H1 (cell line): Measurements from ENCODE around the gene C2. TPM values are rescaled to one million over a fixed set of nuclear protein-coding genes. Genes with fewer than 3 reads are reported as not detected.

Experiments used
- CTCF ChIA-PET: fragments of 300-600 bp; sonication (Branson Sonifier 250); formaldehyde crosslinking; loops from one replicate; lab custom pipeline; 2021; ENCODE audit not compliant: partially characterized antibody; lab: Charles Lee
- POLR2A ChIA-PET: fragments of 300-600 bp; sonication (Branson Sonifier 250); formaldehyde crosslinking; loops from one replicate; lab custom pipeline; 2021; ENCODE audit warnings: inconsistent platforms; ENCODE audit not compliant: partially characterized antibody; lab: Charles Lee
- DNase-seq, 2 experiments: peaks; one replicate each; pipeline versions ENCODE4 v3.0.0 to v3.0.0-alpha.2; 2010 to 2022; ENCODE audit warnings: low spot score in 2 of 2, low read depth in 1 of 2, mixed read lengths in 1 of 2
- FAIRE-seq: peaks from 2 replicates; lab custom pipeline; 2011; peaks lifted over from hg19 to GRCh38; lab: Jason Lieb, UNC
- H2AFZ ChIP-seq: 2 replicates; pipeline ENCODE4 v1.8.1; 2012; ENCODE audit warnings: low read length, inconsistent platforms
- H2AK5ac ChIP-seq: 2 replicates; pipeline ENCODE4 v1.6.1; 2013; ENCODE audit warnings: low read depth, low read length
- H2BK120ac ChIP-seq: replicated peaks from 2 replicates; pipeline ENCODE3; 2013; ENCODE audit warnings: low read depth, low read length, inconsistent platforms
- H2BK12ac ChIP-seq: 2 replicates; pipeline ENCODE4 v1.6.1; 2013; ENCODE audit warnings: low read depth, low read length
- H2BK15ac ChIP-seq: 2 replicates; pipeline ENCODE4 v1.6.1; 2013; ENCODE audit warnings: low read length
- H2BK20ac ChIP-seq: 2 replicates; pipeline ENCODE4 v1.6.1; 2013; ENCODE audit warnings: low read length
- H2BK5ac ChIP-seq: 2 replicates; pipeline ENCODE4 v1.6.1; 2013; ENCODE audit warnings: low read depth, low read length
- H3K14ac ChIP-seq: 2 replicates; pipeline ENCODE4 v1.6.1; 2013; ENCODE audit warnings: inconsistent platforms; ENCODE audit not compliant: insufficient read length
- H3K18ac ChIP-seq: 2 replicates; pipeline ENCODE4 v1.6.1; 2013; ENCODE audit warnings: low read length; ENCODE audit errors: extremely low read depth
- H3K23ac ChIP-seq: 2 replicates; pipeline ENCODE4 v1.6.1; 2013; ENCODE audit warnings: inconsistent platforms; ENCODE audit not compliant: insufficient read length
- H3K23me2 ChIP-seq: 2 replicates; pipeline ENCODE4 v1.6.1; 2013; ENCODE audit warnings: low read depth, low read length
- H3K27ac ChIP-seq: 2 replicates; pipeline ENCODE4 v1.6.1; 2011; ENCODE audit warnings: low read depth, low read length, inconsistent platforms
- H3K27me3 ChIP-seq, 4 experiments: replicated peaks in 1 of 4; 1 replicate in 1 of 4; 2 replicates in 3 of 4; pipeline versions ENCODE4 v1.6.1 to v1.8.1; 2011 to 2013; ENCODE audit warnings: low read length in 3 of 4, mild to moderate bottlenecking in 3 of 4, inconsistent platforms in 2 of 4, mixed read lengths in 2 of 4, moderate library complexity in 1 of 4; ENCODE audit not compliant: control insufficient read depth in 3 of 4, insufficient read depth in 3 of 4; ENCODE audit errors: extremely low read depth in 1 of 4
- H3K36me3 ChIP-seq, 4 experiments: 2 replicates each; pipeline versions ENCODE4 v1.6.1 to v1.8.1; 2011 to 2013; ENCODE audit warnings: mild to moderate bottlenecking in 4 of 4, low read length in 3 of 4, moderate library complexity in 2 of 4, control low read depth in 1 of 4, inconsistent platforms in 1 of 4; ENCODE audit not compliant: insufficient read depth in 4 of 4, control insufficient read depth in 2 of 4
- H3K4ac ChIP-seq: replicated peaks from 2 replicates; pipeline ENCODE3; 2013; ENCODE audit warnings: low read length, low read depth, mixed read lengths, inconsistent platforms; ENCODE audit not compliant: insufficient read length
- H3K4me1 ChIP-seq, 4 experiments: replicated peaks in 1 of 4; 1 replicate in 1 of 4; 2 replicates in 3 of 4; pipeline versions ENCODE4 v1.6.1 to v1.8.1; 2011 to 2013; ENCODE audit warnings: low read length in 3 of 4, inconsistent platforms in 2 of 4, mixed read lengths in 1 of 4; ENCODE audit not compliant: insufficient read depth in 4 of 4, control insufficient read depth in 3 of 4
- H3K4me2 ChIP-seq, 2 experiments: 2 replicates each; pipeline versions ENCODE4 v1.6.1 to v1.8.1; 2011 to 2013; ENCODE audit warnings: low read depth in 2 of 2, low read length in 2 of 2, control low read depth in 1 of 2, inconsistent platforms in 1 of 2, mild to moderate bottlenecking in 1 of 2; ENCODE audit not compliant: insufficient read depth in 1 of 2
- H3K4me3 ChIP-seq, 4 experiments: fragments of 200-600, 300-600 bp in 1 of 4; sonication (generic), shearing (Covaris generic), sonication (Bioruptor Twin) in 1 of 4; 2 replicates each; pipeline versions ENCODE4 v1.5.1 to v1.8.1; 2011 to 2016; ENCODE audit warnings: low read length in 4 of 4, low read depth in 3 of 4, control low read depth in 2 of 4, inconsistent platforms in 2 of 4, mild to moderate bottlenecking in 2 of 4, mixed read lengths in 1 of 4, moderate library complexity in 1 of 4; ENCODE audit not compliant: insufficient read depth in 2 of 4; ENCODE audit errors: extremely low read depth in 1 of 4
- H3K56ac ChIP-seq: replicated peaks from 2 replicates; pipeline ENCODE3; 2013; ENCODE audit warnings: low read depth, mild to moderate bottlenecking, mixed read lengths, low read length, inconsistent platforms; ENCODE audit not compliant: insufficient read length
- H3K79me1 ChIP-seq: 2 replicates; pipeline ENCODE4 v1.6.1; 2013; ENCODE audit warnings: low read depth, low read length, control low read depth
- H3K79me2 ChIP-seq, 2 experiments: 2 replicates each; pipeline versions ENCODE4 v1.6.1 to v1.8.1; 2012 to 2013; ENCODE audit warnings: low read length in 2 of 2, mild to moderate bottlenecking in 2 of 2, inconsistent platforms in 1 of 2; ENCODE audit not compliant: insufficient read depth in 2 of 2, control insufficient read depth in 1 of 2
- H3K9ac ChIP-seq, 4 experiments: replicated peaks in 1 of 4; 1 replicate in 1 of 4; 2 replicates in 3 of 4; pipeline versions ENCODE4 v1.6.1 to v1.8.1; 2011 to 2013; ENCODE audit warnings: low read depth in 3 of 4, low read length in 3 of 4, control low read depth in 2 of 4, mild to moderate bottlenecking in 2 of 4, moderate library complexity in 2 of 4, inconsistent platforms in 1 of 4; ENCODE audit errors: extremely low read depth in 1 of 4
- H3K9me3 ChIP-seq, 2 experiments: 2 replicates each; pipeline versions ENCODE4 v1.6.1 to v1.8.1; 2012 to 2013; ENCODE audit warnings: mild to moderate bottlenecking in 2 of 2, moderate library complexity in 2 of 2, control low read depth in 1 of 2, inconsistent platforms in 1 of 2, low read depth in 1 of 2, low read length in 1 of 2, mixed read lengths in 1 of 2; ENCODE audit not compliant: insufficient read depth in 2 of 2
- H4K20me1 ChIP-seq, 2 experiments: replicated peaks in 1 of 2; 2 replicates each; pipeline versions ENCODE3 to v1.8.1; 2011 to 2013; ENCODE audit warnings: inconsistent platforms in 2 of 2, low read length in 2 of 2, mild to moderate bottlenecking in 1 of 2; ENCODE audit not compliant: insufficient read depth in 2 of 2, control insufficient read depth in 1 of 2
- H4K5ac ChIP-seq: 2 replicates; pipeline ENCODE4 v1.6.1; 2013; ENCODE audit warnings: low read length, low read depth, mixed read lengths, inconsistent platforms; ENCODE audit not compliant: insufficient read length
- H4K8ac ChIP-seq: 2 replicates; pipeline ENCODE4 v1.8.0; 2013; ENCODE audit warnings: mild to moderate bottlenecking, moderate library complexity, low read length, inconsistent platforms; ENCODE audit not compliant: insufficient read depth; ENCODE audit errors: extremely low read depth
- H4K91ac ChIP-seq: replicated peaks from 2 replicates; pipeline ENCODE3; 2013; ENCODE audit warnings: low read length, mixed read lengths, inconsistent platforms; ENCODE audit not compliant: insufficient read length
- CBX8 ChIP-seq: fragments of 300-800, 300-1000 bp; sonication (generic); IDR thresholded peaks from 2 replicates; pipeline ENCODE4 v1.7.1; 2016; ENCODE audit warnings: low read depth, low read length, borderline replicate concordance
- SP2 ChIP-seq: IDR thresholded peaks from 2 replicates; pipeline ENCODE4 v1.6.1; 2012; ENCODE audit warnings: mild to moderate bottlenecking, low read length, inconsistent platforms
- SRF ChIP-seq: IDR thresholded peaks from 2 replicates; pipeline ENCODE4 v1.6.1; 2011; ENCODE audit warnings: mild to moderate bottlenecking, low read depth, low read length, moderate library complexity
- WGBS, 2 experiments: shearing (Covaris generic) in 1 of 2; methylation state at CpG; one replicate each; pipeline versions ENCODE4 v1.1.6 to v1.1.7; 2013 to 2015; ENCODE audit warnings: low lambda C conversion rate in 2 of 2, mixed read lengths in 2 of 2, inconsistent platforms in 1 of 2, low coverage in 1 of 2, missing lambda C conversion rate in 1 of 2; ENCODE audit not compliant: insufficient replicate concordance in 2 of 2, insufficient coverage in 1 of 2, insufficient read length in 1 of 2; ENCODE audit errors: extremely low coverage in 1 of 2, missing lambda C conversion rate in 1 of 2; 5-methylcytosine and 5-hydroxymethylcytosine counted together
- polyA plus RNA-seq, 7 experiments: library from polyadenylated mRNA; depleted of rRNA in 3 of 7; stranded (reverse) in 5 of 7; unstranded in 2 of 7; fragments of >200 nt in 5 of 7; fragments of 200-250 nt in 2 of 7; gene quantifications; 1 replicate in 5 of 7; 2 replicates in 1 of 7; 4 replicates in 1 of 7; pipeline versions ENCODE4 v1.2.1 to v1.2.3, GENCODE V29; 2011 to 2013; ENCODE audit warnings: missing spikeins in 2 of 7, mixed read lengths in 2 of 7
- total RNA-seq: library from RNA; stranded (reverse); fragmentation: NEBNext Ultra II Directional; extraction: Animal tissue kit (Norgen Biotek cat#: 25700); gene quantifications from 2 replicates; pipeline ENCODE4 v1.2.1, GENCODE V29; 2021

Gene C2
- total and polyA plus RNA-seq, 2 of the 8 experiments (the other 6 are each of a cell fraction or from before 2014, with no cell fraction given) = 0.26 to 0.38 TPM

GRCh38 chr6:31905041-31905440 lies 22.5 kb upstream of the C2 start:
- peaks cover 0 to 18% (median 11%) of the 10 kb centered on the region in 4 experiments; a peak in 6 of 7 replicates for H3K4me1 ChIP-seq
- H4K5ac ChIP-seq = no peak overlapping the region
- CTCF ChIA-PET = interaction anchor here (0.5 to 1.9 kb wide), 7 partner anchors 10 to 215 kb away, joined by 3 to 10 read pairs (median 4); no protein-coding TSS in a partner anchor
- H3K4me3 ChIP-seq = no peak overlapping the region
- TF ChIP-seq SP2 (no peak), SRF (no peak), CBX8 (no peak)
- TF ChIP-seq, all 59 proteins: peak for 0
- WGBS, 2 experiments = 77% methylated on average over 1 of the region's 1 CpG; no CpG with 5 or more reads in 1 of the 2 experiments
- Histone ChIP-seq H3K23me2 (peaks cover 4% of the 10 kb centered on the region; the same call in 1 of the 2 replicates), H2BK20ac (no peak overlapping the region), H3K27me3 (no peaks in the 10 kb centered on the region), H3K9me3 (no peaks in the 10 kb centered on the region), H3K9ac (no peak overlapping the region), H4K91ac (no peak overlapping the region), H2BK120ac (no peak overlapping the region), H3K4me2 (no peak overlapping the region), H3K18ac (no peak overlapping the region), H4K20me1 (no peaks in the 10 kb centered on the region), H4K8ac (no peak overlapping the region), H3K27ac (no peak overlapping the region), H2BK5ac (no peak overlapping the region), H3K56ac (no peak overlapping the region), H2BK12ac (no peak overlapping the region), H3K79me1 (no peaks in the 10 kb centered on the region; the same call in 1 of the 2 replicates), H3K36me3 (peaks cover 0 to under 1% (median under 1%) of the 10 kb centered on the region in 4 experiments; a peak in 1 of 8 replicates), H2BK15ac (0 out of 2 replicates have a peak overlapping the region, but pooled peaks have one; percentile 46), H3K23ac (no peak overlapping the region), H3K14ac (no peak overlapping the region), H3K4ac (no peak overlapping the region), H2AFZ (no peak overlapping the region), H2AK5ac (no peak overlapping the region), H3K79me2 (peaks cover 0 to 2% of the 10 kb centered on the region in 2 experiments; a peak in 1 of 4 replicates)
- FAIRE-seq = no peak
- DNase-seq = no peak
- POLR2A ChIA-PET = interaction anchor here (0.9 to 2.8 kb wide), 6 partner anchors 9 to 79 kb away, joined by 3 to 10 read pairs (median 4); partner anchors contain the start of gene DXO
